ENCODE data around the gene TCF12. TPM values are rescaled to one million over a fixed set of nuclear protein-coding genes. Genes with fewer than 3 reads are reported as not detected.
A peak's percentile ranks its signal among the peaks of the same experiment; 100 is the strongest.

The TCF12 gene
- total RNA-seq, 1 donor from 2014 or later = 155 TPM

GRCh38 chr15:57323806-57324589 lies 405.6 kb downstream of the TCF12 start:
- ATAC-seq (peak; percentile 54), DNase-seq (ENCODE audit: low spot score) (no peak)
- intact Hi-C loops (cut with DNase I) = no loop called here

- no peak for ATAC-seq
- DNase-seq (ENCODE audit: low spot score) = no peak
- intact Hi-C loops (cut with DNase I) = no loop called here
Measured at GRCh38 chr15:57324590-57324890, 406.1 kb downstream of the TCF12 start.

GRCh38 chr15:57324944-57325679 lies 406.7 kb downstream of the TCF12 start:
- ATAC-seq (no peak), DNase-seq (ENCODE audit: low spot score) (no peak)
- intact Hi-C loops (cut with DNase I) = no loop called here

GRCh38 chr15:57326196-57326595 lies 407.8 kb downstream of the TCF12 start:
- ATAC-seq (no peak), DNase-seq (ENCODE audit: low spot score) (no peak)
- intact Hi-C loops (cut with DNase I) = no loop called here

- intact Hi-C loops (cut with DNase I) = no loop called here
- peak; percentile 53 for ATAC-seq
- no peak for DNase-seq (ENCODE audit: low spot score)
Measured at GRCh38 chr15:57327985-57328471, 409.6 kb downstream of the TCF12 start.

- DNase-seq (ENCODE audit: low spot score) (no peak), ATAC-seq (no peak)
- intact Hi-C loops (cut with DNase I) = no loop called here
Measured at GRCh38 chr15:57328479-57328878, 410.0 kb downstream of the TCF12 start.

- DNase-seq (ENCODE audit: low spot score) = no peak
- no peak for ATAC-seq
- intact Hi-C loops (cut with DNase I) = no loop called here
Measured at GRCh38 chr15:57328897-57329296, 410.5 kb downstream of the TCF12 start.

GRCh38 chr15:57329582-57330367 lies 411.3 kb downstream of the TCF12 start:
- DNase-seq (ENCODE audit: low spot score) (no peak), ATAC-seq (no peak)
- intact Hi-C loops (cut with DNase I) = no loop called here

- ATAC-seq = no peak
- intact Hi-C loops (cut with DNase I) = no loop called here
Measured at GRCh38 chr15:57330619-57331340, 412.3 kb downstream of the TCF12 start.

GRCh38 chr15:57332326-57332725 lies 413.9 kb downstream of the TCF12 start:
- intact Hi-C loops (cut with DNase I) = no loop called here
- ATAC-seq (no peak), DNase-seq (ENCODE audit: low spot score) (no peak)

More at GRCh38 chr15:57330619-57331340, 412.3 kb downstream of the TCF12 start:
- no peak for DNase-seq (ENCODE audit: low spot score)

GRCh38 chr15:57333487-57333886 lies 415.0 kb downstream of the TCF12 start:
- no peak for ATAC-seq
- no peak for DNase-seq (ENCODE audit: low spot score)
- intact Hi-C loops (cut with DNase I) = no loop called here

GRCh38 chr15:57334257-57334656 lies 415.8 kb downstream of the TCF12 start:
- intact Hi-C loops (cut with DNase I) = no loop called here
- DNase-seq (ENCODE audit: low spot score) (no peak), ATAC-seq (no peak)

GRCh38 chr15:57335293-57335715 lies 416.9 kb downstream of the TCF12 start:
- DNase-seq (ENCODE audit: low spot score) = no peak
- ATAC-seq = no peak
- intact Hi-C loops (cut with DNase I) = no loop called here

- intact Hi-C loops (cut with DNase I) = no loop called here
- no peak for DNase-seq (ENCODE audit: low spot score)
- no peak for ATAC-seq
Measured at GRCh38 chr15:57335719-57336118, 417.3 kb downstream of the TCF12 start.

- ATAC-seq (peak; percentile 71), DNase-seq (ENCODE audit: low spot score) (no peak)
- intact Hi-C loops (cut with DNase I) = no loop called here
Measured at GRCh38 chr15:57337868-57338411, 419.5 kb downstream of the TCF12 start.

- ATAC-seq (no peak), DNase-seq (ENCODE audit: low spot score) (no peak)
- intact Hi-C loops (cut with DNase I) = no loop called here
Measured at GRCh38 chr15:57339321-57339720, 420.9 kb downstream of the TCF12 start.
